H1 (cell line): ENCODE data around the gene SNTG2. TPM values are rescaled to one million over a fixed set of nuclear protein-coding genes. Genes with fewer than 3 reads are reported as not detected.

Source experiments
- CTCF ChIA-PET: fragments of 300-600 bp; sonication (Branson Sonifier 250); formaldehyde crosslinking; loops from one replicate; lab custom pipeline; 2021; ENCODE audit not compliant: partially characterized antibody; lab: Charles Lee
- POLR2A ChIA-PET: fragments of 300-600 bp; sonication (Branson Sonifier 250); formaldehyde crosslinking; loops from one replicate; lab custom pipeline; 2021; ENCODE audit warnings: inconsistent platforms; ENCODE audit not compliant: partially characterized antibody; lab: Charles Lee
- DNase-seq, 2 experiments: peaks; one replicate each; pipeline versions ENCODE4 v3.0.0 to v3.0.0-alpha.2; 2010 to 2022; ENCODE audit warnings: low spot score in 2 of 2, low read depth in 1 of 2, mixed read lengths in 1 of 2
- FAIRE-seq: peaks from 2 replicates; lab custom pipeline; 2011; peaks lifted over from hg19 to GRCh38; lab: Jason Lieb, UNC
- H2AFZ ChIP-seq: 2 replicates; pipeline ENCODE4 v1.8.1; 2012; ENCODE audit warnings: low read length, inconsistent platforms
- H2AK5ac ChIP-seq: 2 replicates; pipeline ENCODE4 v1.6.1; 2013; ENCODE audit warnings: low read depth, low read length
- H2BK120ac ChIP-seq: replicated peaks from 2 replicates; pipeline ENCODE3; 2013; ENCODE audit warnings: low read depth, low read length, inconsistent platforms
- H2BK12ac ChIP-seq: 2 replicates; pipeline ENCODE4 v1.6.1; 2013; ENCODE audit warnings: low read depth, low read length
- H2BK15ac ChIP-seq: 2 replicates; pipeline ENCODE4 v1.6.1; 2013; ENCODE audit warnings: low read length
- H2BK20ac ChIP-seq: 2 replicates; pipeline ENCODE4 v1.6.1; 2013; ENCODE audit warnings: low read length
- H2BK5ac ChIP-seq: 2 replicates; pipeline ENCODE4 v1.6.1; 2013; ENCODE audit warnings: low read depth, low read length
- H3K14ac ChIP-seq: 2 replicates; pipeline ENCODE4 v1.6.1; 2013; ENCODE audit warnings: inconsistent platforms; ENCODE audit not compliant: insufficient read length
- H3K18ac ChIP-seq: 2 replicates; pipeline ENCODE4 v1.6.1; 2013; ENCODE audit warnings: low read length; ENCODE audit errors: extremely low read depth
- H3K23ac ChIP-seq: 2 replicates; pipeline ENCODE4 v1.6.1; 2013; ENCODE audit warnings: inconsistent platforms; ENCODE audit not compliant: insufficient read length
- H3K23me2 ChIP-seq: 2 replicates; pipeline ENCODE4 v1.6.1; 2013; ENCODE audit warnings: low read depth, low read length
- H3K27ac ChIP-seq: 2 replicates; pipeline ENCODE4 v1.6.1; 2011; ENCODE audit warnings: low read depth, low read length, inconsistent platforms
- H3K27me3 ChIP-seq, 4 experiments: replicated peaks in 1 of 4; 1 replicate in 1 of 4; 2 replicates in 3 of 4; pipeline versions ENCODE4 v1.6.1 to v1.8.1; 2011 to 2013; ENCODE audit warnings: low read length in 3 of 4, mild to moderate bottlenecking in 3 of 4, inconsistent platforms in 2 of 4, mixed read lengths in 2 of 4, moderate library complexity in 1 of 4; ENCODE audit not compliant: control insufficient read depth in 3 of 4, insufficient read depth in 3 of 4; ENCODE audit errors: extremely low read depth in 1 of 4
- H3K36me3 ChIP-seq, 4 experiments: 2 replicates each; pipeline versions ENCODE4 v1.6.1 to v1.8.1; 2011 to 2013; ENCODE audit warnings: mild to moderate bottlenecking in 4 of 4, low read length in 3 of 4, moderate library complexity in 2 of 4, control low read depth in 1 of 4, inconsistent platforms in 1 of 4; ENCODE audit not compliant: insufficient read depth in 4 of 4, control insufficient read depth in 2 of 4
- H3K4ac ChIP-seq: replicated peaks from 2 replicates; pipeline ENCODE3; 2013; ENCODE audit warnings: low read length, low read depth, mixed read lengths, inconsistent platforms; ENCODE audit not compliant: insufficient read length
- H3K4me1 ChIP-seq, 4 experiments: replicated peaks in 1 of 4; 1 replicate in 1 of 4; 2 replicates in 3 of 4; pipeline versions ENCODE4 v1.6.1 to v1.8.1; 2011 to 2013; ENCODE audit warnings: low read length in 3 of 4, inconsistent platforms in 2 of 4, mixed read lengths in 1 of 4; ENCODE audit not compliant: insufficient read depth in 4 of 4, control insufficient read depth in 3 of 4
- H3K4me2 ChIP-seq, 2 experiments: 2 replicates each; pipeline versions ENCODE4 v1.6.1 to v1.8.1; 2011 to 2013; ENCODE audit warnings: low read depth in 2 of 2, low read length in 2 of 2, control low read depth in 1 of 2, inconsistent platforms in 1 of 2, mild to moderate bottlenecking in 1 of 2; ENCODE audit not compliant: insufficient read depth in 1 of 2
- H3K4me3 ChIP-seq, 4 experiments: fragments of 200-600, 300-600 bp in 1 of 4; sonication (generic), shearing (Covaris generic), sonication (Bioruptor Twin) in 1 of 4; 2 replicates each; pipeline versions ENCODE4 v1.5.1 to v1.8.1; 2011 to 2016; ENCODE audit warnings: low read length in 4 of 4, low read depth in 3 of 4, control low read depth in 2 of 4, inconsistent platforms in 2 of 4, mild to moderate bottlenecking in 2 of 4, mixed read lengths in 1 of 4, moderate library complexity in 1 of 4; ENCODE audit not compliant: insufficient read depth in 2 of 4; ENCODE audit errors: extremely low read depth in 1 of 4
- H3K56ac ChIP-seq: replicated peaks from 2 replicates; pipeline ENCODE3; 2013; ENCODE audit warnings: low read depth, mild to moderate bottlenecking, mixed read lengths, low read length, inconsistent platforms; ENCODE audit not compliant: insufficient read length
- H3K79me1 ChIP-seq: 2 replicates; pipeline ENCODE4 v1.6.1; 2013; ENCODE audit warnings: low read depth, low read length, control low read depth
- H3K79me2 ChIP-seq, 2 experiments: 2 replicates each; pipeline versions ENCODE4 v1.6.1 to v1.8.1; 2012 to 2013; ENCODE audit warnings: low read length in 2 of 2, mild to moderate bottlenecking in 2 of 2, inconsistent platforms in 1 of 2; ENCODE audit not compliant: insufficient read depth in 2 of 2, control insufficient read depth in 1 of 2
- H3K9ac ChIP-seq, 4 experiments: replicated peaks in 1 of 4; 1 replicate in 1 of 4; 2 replicates in 3 of 4; pipeline versions ENCODE4 v1.6.1 to v1.8.1; 2011 to 2013; ENCODE audit warnings: low read depth in 3 of 4, low read length in 3 of 4, control low read depth in 2 of 4, mild to moderate bottlenecking in 2 of 4, moderate library complexity in 2 of 4, inconsistent platforms in 1 of 4; ENCODE audit errors: extremely low read depth in 1 of 4
- H3K9me3 ChIP-seq, 2 experiments: 2 replicates each; pipeline versions ENCODE4 v1.6.1 to v1.8.1; 2012 to 2013; ENCODE audit warnings: mild to moderate bottlenecking in 2 of 2, moderate library complexity in 2 of 2, control low read depth in 1 of 2, inconsistent platforms in 1 of 2, low read depth in 1 of 2, low read length in 1 of 2, mixed read lengths in 1 of 2; ENCODE audit not compliant: insufficient read depth in 2 of 2
- H4K20me1 ChIP-seq, 2 experiments: replicated peaks in 1 of 2; 2 replicates each; pipeline versions ENCODE3 to v1.8.1; 2011 to 2013; ENCODE audit warnings: inconsistent platforms in 2 of 2, low read length in 2 of 2, mild to moderate bottlenecking in 1 of 2; ENCODE audit not compliant: insufficient read depth in 2 of 2, control insufficient read depth in 1 of 2
- H4K5ac ChIP-seq: 2 replicates; pipeline ENCODE4 v1.6.1; 2013; ENCODE audit warnings: low read length, low read depth, mixed read lengths, inconsistent platforms; ENCODE audit not compliant: insufficient read length
- H4K8ac ChIP-seq: 2 replicates; pipeline ENCODE4 v1.8.0; 2013; ENCODE audit warnings: mild to moderate bottlenecking, moderate library complexity, low read length, inconsistent platforms; ENCODE audit not compliant: insufficient read depth; ENCODE audit errors: extremely low read depth
- H4K91ac ChIP-seq: replicated peaks from 2 replicates; pipeline ENCODE3; 2013; ENCODE audit warnings: low read length, mixed read lengths, inconsistent platforms; ENCODE audit not compliant: insufficient read length
- ATF2 ChIP-seq: IDR thresholded peaks from 2 replicates; pipeline ENCODE4 v1.6.1; 2012; ENCODE audit warnings: low read length, inconsistent platforms
- BCL11A ChIP-seq, 2 experiments: IDR thresholded peaks; one replicate each; pipeline ENCODE4 v1.6.1; 2011; ENCODE audit warnings: low read depth in 2 of 2, low read length in 2 of 2, mild to moderate bottlenecking in 2 of 2
- BRCA1 ChIP-seq: IDR thresholded peaks from 2 replicates; pipeline ENCODE4 v1.6.1; 2012; ENCODE audit warnings: low read depth, low read length, improper control_type of control experiment
- CTBP2 ChIP-seq: IDR thresholded peaks from 2 replicates; pipeline ENCODE4 v1.7.0; 2011; ENCODE audit warnings: borderline replicate concordance, mild to moderate bottlenecking, moderate library complexity, mixed read lengths, low read length; ENCODE audit not compliant: insufficient read depth, insufficient read length
- GTF2F1 ChIP-seq: IDR thresholded peaks from 2 replicates; pipeline ENCODE4 v1.6.1; 2012; ENCODE audit warnings: low read depth, low read length, improper control_type of control experiment, borderline replicate concordance
- JUND ChIP-seq: IDR thresholded peaks from 2 replicates; pipeline ENCODE4 v1.6.1; 2011; ENCODE audit warnings: mild to moderate bottlenecking, improper control_type of control experiment, low read length
- MAFK ChIP-seq: IDR thresholded peaks from 2 replicates; pipeline ENCODE4 v1.6.1; 2012; ENCODE audit warnings: low read depth, mild to moderate bottlenecking, improper control_type of control experiment, low read length
- POLR2A ChIP-seq, 2 experiments: IDR thresholded peaks; 1 replicate in 1 of 2; 2 replicates in 1 of 2; pipeline ENCODE4 v1.6.1; 2011; ENCODE audit warnings: low read depth in 2 of 2, low read length in 2 of 2, mild to moderate bottlenecking in 2 of 2; ENCODE audit errors: control extremely low read depth in 1 of 2
- SP1 ChIP-seq: IDR thresholded peaks from 2 replicates; pipeline ENCODE4 v1.6.1; 2011; ENCODE audit warnings: low read depth, low read length
- SRF ChIP-seq: IDR thresholded peaks from 2 replicates; pipeline ENCODE4 v1.6.1; 2011; ENCODE audit warnings: mild to moderate bottlenecking, low read depth, low read length, moderate library complexity
- TEAD4 ChIP-seq: IDR thresholded peaks from 2 replicates; pipeline ENCODE4 v1.6.1; 2012; ENCODE audit warnings: low read depth, low read length, inconsistent platforms, mixed read lengths
- USF2 ChIP-seq: IDR thresholded peaks from 2 replicates; pipeline ENCODE4 v1.6.1; 2011; ENCODE audit warnings: low read length, improper control_type of control experiment
- ZNF274 ChIP-seq: IDR thresholded peaks from 2 replicates; pipeline ENCODE4 v1.7.0; 2012; ENCODE audit warnings: low read length, borderline replicate concordance; ENCODE audit errors: extremely low read depth
- WGBS, 2 experiments: shearing (Covaris generic) in 1 of 2; methylation state at CpG; one replicate each; pipeline versions ENCODE4 v1.1.6 to v1.1.7; 2013 to 2015; ENCODE audit warnings: low lambda C conversion rate in 2 of 2, mixed read lengths in 2 of 2, inconsistent platforms in 1 of 2, low coverage in 1 of 2, missing lambda C conversion rate in 1 of 2; ENCODE audit not compliant: insufficient replicate concordance in 2 of 2, insufficient coverage in 1 of 2, insufficient read length in 1 of 2; ENCODE audit errors: extremely low coverage in 1 of 2, missing lambda C conversion rate in 1 of 2; 5-methylcytosine and 5-hydroxymethylcytosine counted together
- polyA plus RNA-seq, 7 experiments: library from polyadenylated mRNA; depleted of rRNA in 3 of 7; stranded (reverse) in 5 of 7; unstranded in 2 of 7; fragments of >200 nt in 5 of 7; fragments of 200-250 nt in 2 of 7; gene quantifications; 1 replicate in 5 of 7; 2 replicates in 1 of 7; 4 replicates in 1 of 7; pipeline versions ENCODE4 v1.2.1 to v1.2.3, GENCODE V29; 2011 to 2013; ENCODE audit warnings: missing spikeins in 2 of 7, mixed read lengths in 2 of 7
- total RNA-seq: library from RNA; stranded (reverse); fragmentation: NEBNext Ultra II Directional; extraction: Animal tissue kit (Norgen Biotek cat#: 25700); gene quantifications from 2 replicates; pipeline ENCODE4 v1.2.1, GENCODE V29; 2021

SNTG2 gene
- total and polyA plus RNA-seq, 2 of the 8 experiments (the other 6 are each of a cell fraction or from before 2014, with no cell fraction given) = 6.6 to 18.1 TPM

GRCh38 chr2:1373830-1374229 is 423.2 kb downstream of the SNTG2 start:
- 93% methylated on average over 12 of the region's 12 CpGs; no CpG with 5 or more reads in 1 of the 2 experiments for WGBS, 2 experiments
- TF ChIP-seq BRCA1 (no peak), BCL11A (IDR thresholded peaks at IDR 0.05; ENCODE audit: low read depth in 2 of 2, low read length in 2 of 2) (no peak), CTBP2 (no peak), POLR2A (IDR thresholded peaks at IDR 0.05; ENCODE audit: control extremely low read depth in 1 of 2, low read depth in 2 of 2, low read length in 2 of 2) (no peak), TEAD4 (no peak), SRF (no peak), SP1 (no peak), ATF2 (no peak), JUND (no peak), ZNF274 (no peak), MAFK (no peak), USF2 (no peak), GTF2F1 (no peak)

More at GRCh38 chr2:1373830-1374229, 423.2 kb downstream of the SNTG2 start:
- Histone ChIP-seq H3K36me3 (no peaks in the 10 kb centered on the region), H3K27me3 (no peaks in the 10 kb centered on the region), H3K9ac (no peak overlapping the region), H3K27ac (no peak overlapping the region), H2AK5ac (no peak overlapping the region), H3K9me3 (no peaks in the 10 kb centered on the region), H3K23ac (no peak overlapping the region), H4K8ac (no peak overlapping the region), H4K5ac (no peak overlapping the region), H4K91ac (no peak overlapping the region), H3K4ac (no peak overlapping the region), H2BK15ac (no peak overlapping the region), H3K23me2 (no peaks in the 10 kb centered on the region), H3K79me1 (no peaks in the 10 kb centered on the region), H2BK20ac (no peak overlapping the region), H3K18ac (no peak overlapping the region), H4K20me1 (no peaks in the 10 kb centered on the region), H3K4me1 (no peaks in the 10 kb centered on the region; a peak in 1 of 7 replicates), H3K4me3 (no peak overlapping the region), H3K79me2 (no peaks in the 10 kb centered on the region), H2AFZ (no peak overlapping the region), H2BK5ac (no peak overlapping the region), H2BK120ac (no peak overlapping the region), H3K56ac (no peak overlapping the region), H2BK12ac (no peak overlapping the region), H3K14ac (no peak overlapping the region), H3K4me2 (no peak overlapping the region)
- POLR2A ChIA-PET = no interaction called here
- CTCF ChIA-PET = no interaction called here
- no peak for DNase-seq
- no peak for FAIRE-seq
